OCI-LY3 (cell line): ENCODE data around the gene CAMK1D.

Experiments used
- H2AFZ ChIP-seq: fragments of 200-600, 300-600 bp; shearing (Covaris generic); 2 replicates; pipeline ENCODE4 v1.6.0; 2014; ENCODE audit warnings: antibody characterized with exemption, low read depth, low read length
- H3K27ac ChIP-seq: fragments of 200-600, 300-600 bp; sonication (generic); 2 replicates; pipeline ENCODE4 v1.5.1; 2014; ENCODE audit warnings: mild to moderate bottlenecking, low read length, moderate library complexity, mixed read lengths
- H3K27me3 ChIP-seq: fragments of 200-600, 300-600 bp; sonication (generic); 2 replicates; pipeline ENCODE4 v1.6.1; 2014; ENCODE audit warnings: low read depth, low read length, mixed read lengths
- H3K36me3 ChIP-seq: fragments of 200-600, 300-600 bp; sonication (generic); replicated peaks from 2 replicates; pipeline ENCODE3; 2014; ENCODE audit warnings: low read depth, low read length, mixed read lengths
- H3K4me1 ChIP-seq: fragments of 300-600, 200-600 bp; sonication (generic); 2 replicates; pipeline ENCODE4 v1.6.1; 2014; ENCODE audit warnings: low read length, mixed read lengths
- H3K4me2 ChIP-seq: fragments of 200-600, 300-600 bp; sonication (generic); 2 replicates; pipeline ENCODE4 v1.6.1; 2014; ENCODE audit warnings: low read length, mixed read lengths
- H3K4me3 ChIP-seq: fragments of 300-600, 200-600 bp; sonication (generic); 2 replicates; pipeline ENCODE4 v1.5.1; 2014; ENCODE audit warnings: antibody characterized with exemption, mild to moderate bottlenecking, low read length, moderate library complexity
- H3K79me2 ChIP-seq: fragments of 300-600, 200-600 bp; shearing (Covaris generic); 2 replicates; pipeline ENCODE4 v1.6.1; 2014; ENCODE audit warnings: mild to moderate bottlenecking, low read length, mixed read lengths
- H3K9ac ChIP-seq: fragments of 300-600, 200-600 bp; shearing (Covaris generic); 2 replicates; pipeline ENCODE4 v1.6.0; 2014; ENCODE audit warnings: mild to moderate bottlenecking, low read length, moderate library complexity
- H3K9me3 ChIP-seq: fragments of 200-600, 300-600 bp; shearing (Covaris generic); 2 replicates; pipeline ENCODE4 v1.6.1; 2014; ENCODE audit warnings: low read length, mixed read lengths; ENCODE audit not compliant: insufficient read depth
- H4K20me1 ChIP-seq: fragments of 200-600, 300-600 bp; sonication (generic); 2 replicates; pipeline ENCODE4 v1.6.1; 2016; ENCODE audit warnings: low read length, mixed read lengths; ENCODE audit not compliant: insufficient read depth
- EZH2phosphoT487 ChIP-seq: fragments of 200-600 bp; shearing (Covaris generic); IDR thresholded peaks from 2 replicates; pipeline ENCODE4 v1.6.1; 2018; ENCODE audit warnings: antibody characterized with exemption, mixed run types, low read depth
- TF ChIP-seq, protein P1 (sequence below): fragments of 200-600, 300-600 bp; sonication (generic); IDR thresholded peaks from 2 replicates; pipeline ENCODE4 v1.5.1; 2014; ENCODE audit warnings: antibody characterized with exemption, low read length, low read depth

The CAMK1D gene

DNA sequence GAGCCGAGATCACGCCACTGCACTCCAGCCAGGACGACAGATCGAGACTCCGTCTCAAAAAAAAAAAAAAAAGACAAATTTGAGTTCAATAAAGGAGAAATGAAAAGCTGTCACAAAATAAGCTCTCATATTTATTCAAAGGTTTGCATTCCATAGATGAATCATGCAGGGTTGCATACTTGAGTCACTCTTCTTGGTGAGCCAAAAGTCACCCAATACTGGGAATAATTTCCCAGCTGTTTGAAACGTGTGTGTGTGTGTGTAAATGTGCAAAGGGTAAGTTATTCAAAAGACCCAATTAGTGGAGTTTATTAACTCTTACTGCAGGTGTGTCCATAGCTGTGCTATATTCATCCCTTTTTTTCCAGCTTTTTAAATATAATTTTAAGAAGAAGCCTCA, 354.5 kb downstream of the CAMK1D start:
- no peaks in the 10 kb centered on the region for H3K9me3 ChIP-seq

GRCh38 chr10:12704488-12704887, 355.1 kb downstream of the CAMK1D start:
- Histone ChIP-seq H3K27me3 (no peaks in the 10 kb centered on the region), H3K9ac (no peak overlapping the region), H4K20me1 (peaks cover 12% of the 10 kb centered on the region), H3K36me3 (no peaks in the 10 kb centered on the region), H3K9me3 (no peaks in the 10 kb centered on the region), H3K4me3 (no peak overlapping the region), H3K27ac (no peak overlapping the region), H3K79me2 (no peaks in the 10 kb centered on the region), H2AFZ (no peak overlapping the region), H3K4me2 (no peak overlapping the region), H3K4me1 (no peaks in the 10 kb centered on the region)
- TF ChIP-seq, protein P1, sequence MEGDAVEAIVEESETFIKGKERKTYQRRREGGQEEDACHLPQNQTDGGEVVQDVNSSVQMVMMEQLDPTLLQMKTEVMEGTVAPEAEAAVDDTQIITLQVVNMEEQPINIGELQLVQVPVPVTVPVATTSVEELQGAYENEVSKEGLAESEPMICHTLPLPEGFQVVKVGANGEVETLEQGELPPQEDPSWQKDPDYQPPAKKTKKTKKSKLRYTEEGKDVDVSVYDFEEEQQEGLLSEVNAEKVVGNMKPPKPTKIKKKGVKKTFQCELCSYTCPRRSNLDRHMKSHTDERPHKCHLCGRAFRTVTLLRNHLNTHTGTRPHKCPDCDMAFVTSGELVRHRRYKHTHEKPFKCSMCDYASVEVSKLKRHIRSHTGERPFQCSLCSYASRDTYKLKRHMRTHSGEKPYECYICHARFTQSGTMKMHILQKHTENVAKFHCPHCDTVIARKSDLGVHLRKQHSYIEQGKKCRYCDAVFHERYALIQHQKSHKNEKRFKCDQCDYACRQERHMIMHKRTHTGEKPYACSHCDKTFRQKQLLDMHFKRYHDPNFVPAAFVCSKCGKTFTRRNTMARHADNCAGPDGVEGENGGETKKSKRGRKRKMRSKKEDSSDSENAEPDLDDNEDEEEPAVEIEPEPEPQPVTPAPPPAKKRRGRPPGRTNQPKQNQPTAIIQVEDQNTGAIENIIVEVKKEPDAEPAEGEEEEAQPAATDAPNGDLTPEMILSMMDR = no peak
- no peak for TF ChIP-seq EZH2phosphoT487

More for the DNA sequence above, 354.5 kb downstream of the CAMK1D start:
- TF ChIP-seq EZH2phosphoT487 = no peak
- TF ChIP-seq, protein P1 = no peak
- Histone ChIP-seq H3K4me1 (no peaks in the 10 kb centered on the region), H3K4me3 (no peak overlapping the region), H3K27ac (no peak overlapping the region), H3K4me2 (no peak overlapping the region), H3K27me3 (no peaks in the 10 kb centered on the region), H3K9ac (no peak overlapping the region), H3K36me3 (no peaks in the 10 kb centered on the region), H4K20me1 (peaks cover 12% of the 10 kb centered on the region), H3K79me2 (no peaks in the 10 kb centered on the region), H2AFZ (no peak overlapping the region)

GRCh38 chr10:12705943-12706342, 356.6 kb downstream of the CAMK1D start:
- TF ChIP-seq, protein P1 = no peak
- TF ChIP-seq EZH2phosphoT487 = no peak

DNA sequence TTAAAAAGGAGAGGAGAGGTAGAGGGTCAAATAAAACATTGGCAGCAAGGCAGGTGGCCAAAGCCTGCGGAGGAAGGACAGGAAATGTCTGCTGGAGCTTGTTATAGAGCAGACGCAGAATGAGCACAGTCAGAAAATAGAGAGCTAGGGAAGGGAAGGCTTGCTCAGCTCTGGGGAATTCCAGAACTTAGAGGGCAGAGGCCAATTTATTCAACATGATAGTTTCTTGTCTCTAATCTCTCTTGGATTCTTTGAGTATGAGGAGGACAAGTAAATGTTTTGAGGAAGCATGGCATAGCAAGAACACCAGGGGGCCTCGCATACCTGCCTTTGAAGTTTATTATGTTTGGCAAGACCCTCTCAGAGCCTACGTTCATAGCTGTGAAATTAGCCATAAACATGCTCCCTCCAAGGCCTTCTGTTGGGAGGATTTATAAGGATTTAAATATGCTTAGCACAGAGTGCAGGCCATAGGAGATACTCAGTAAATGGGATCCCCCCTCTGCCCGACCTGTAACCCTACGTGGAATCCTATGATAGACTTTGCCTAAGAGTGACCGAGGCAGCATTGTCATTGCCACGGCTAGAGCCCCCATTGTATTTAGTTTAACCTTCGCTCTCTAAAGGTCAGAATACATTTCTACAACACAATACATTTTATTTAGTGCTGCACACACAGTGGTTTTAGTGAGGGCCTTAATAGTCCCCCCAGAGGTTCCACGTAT, 358.3 kb downstream of the CAMK1D start:
- Histone ChIP-seq H3K4me1 (0 out of 2 replicates have a peak, but pooled peaks cover 4% of the 10 kb centered on the region), H2AFZ (no peak overlapping the region), H3K27ac (no peak overlapping the region), H4K20me1 (peaks cover 27% of the 10 kb centered on the region), H3K79me2 (no peaks in the 10 kb centered on the region), H3K4me2 (no peak overlapping the region), H3K36me3 (no peaks in the 10 kb centered on the region), H3K4me3 (no peak overlapping the region), H3K9me3 (no peaks in the 10 kb centered on the region), H3K9ac (no peak overlapping the region), H3K27me3 (no peaks in the 10 kb centered on the region)
- TF ChIP-seq, protein P1 = peak; percentile 23; the same call in 1 of the 2 replicates
- TF ChIP-seq EZH2phosphoT487 = no peak

More at GRCh38 chr10:12705943-12706342, 356.6 kb downstream of the CAMK1D start:
- H3K4me1 ChIP-seq = 0 out of 2 replicates have a peak, but pooled peaks cover 3% of the 10 kb centered on the region
- peaks cover 21% of the 10 kb centered on the region for H4K20me1 ChIP-seq
- H3K27me3 ChIP-seq = no peaks in the 10 kb centered on the region
- H3K4me3 ChIP-seq = no peak overlapping the region
- no peak overlapping the region for H3K9ac ChIP-seq
- no peaks in the 10 kb centered on the region for H3K9me3 ChIP-seq
- H2AFZ ChIP-seq = no peak overlapping the region
- no peaks in the 10 kb centered on the region for H3K79me2 ChIP-seq
- H3K4me2 ChIP-seq = no peak overlapping the region
- no peaks in the 10 kb centered on the region for H3K36me3 ChIP-seq
- H3K27ac ChIP-seq = no peak overlapping the region
